ENCODE data around the gene SLC23A3. TPM values are rescaled to one million over a fixed set of nuclear protein-coding genes. Genes with fewer than 3 reads are reported as not detected.

Gene SLC23A3
- total RNA-seq, 2 experiments from 2014 or later: 1.1 to 1.6 TPM

GRCh38 chr2:219175928-219176817 lies 6.3 kb upstream of the SLC23A3 start:
- intact Hi-C loops (cut with micrococcal nuclease): loop anchor here (2.0 kb wide), 1 partner anchor 15 kb away; the partner anchor contains the start of gene NHEJ1
- no peak for TF ChIP-seq CTCF (IDR thresholded peaks at IDR 0.05)
- POLR2A ChIA-PET: interaction anchor here (0.6 to 3.2 kb wide), 15 partner anchors 8 to 211 kb away, joined by 3 to 27 read pairs (median 5); partner anchors contain the start of genes ABCB6, ANKZF1, ATG9A and DNPEP
- peaks cover 49% of the 10 kb centered on the region for H3K4me1 Mint-ChIP-seq (ENCODE audit: low read depth)
- peak overlapping the region; percentile 97 for H3K4me3 Mint-ChIP-seq
- peaks cover 29% of the 10 kb centered on the region for H3K36me3 Mint-ChIP-seq (ENCODE audit: low read depth)
- DNase-seq: peak; percentile 48
- CTCF ChIA-PET: interaction anchor here (0.9 to 9.4 kb wide), 21 partner anchors 10 to 299 kb away, joined by 3 to 98 read pairs (median 4); partner anchors contain the start of genes ANKZF1, ATG9A, DNAJB2 and NHEJ1
- peak; percentile 17 for ATAC-seq
- no peaks in the 10 kb centered on the region for H3K27me3 Mint-ChIP-seq
- peak overlapping the region; percentile 78 for H3K27ac Mint-ChIP-seq
- no peaks in the 10 kb centered on the region for H3K9me3 Mint-ChIP-seq

- Mint-ChIP-seq H3K27ac (peak overlapping the region; percentile 78), H3K9me3 (no peaks in the 10 kb centered on the region), H3K36me3 (ENCODE audit: low read depth) (peaks cover 22% of the 10 kb centered on the region), H3K4me3 (peak overlapping the region; percentile 97), H3K27me3 (no peaks in the 10 kb centered on the region), H3K4me1 (ENCODE audit: low read depth) (peaks cover 44% of the 10 kb centered on the region)
- no peak for TF ChIP-seq CTCF (IDR thresholded peaks at IDR 0.05)
- ATAC-seq (no peak), DNase-seq (no peak)
- CTCF ChIA-PET: interaction anchor here (0.9 to 9.4 kb wide), 13 partner anchors 17 to 299 kb away, joined by 3 to 98 read pairs (median 4); partner anchors contain the start of gene NHEJ1
- intact Hi-C loops (cut with micrococcal nuclease): no loop called here
- POLR2A ChIA-PET: interaction anchor here (1.2 to 3.2 kb wide), 8 partner anchors 11 to 69 kb away, joined by 3 to 27 read pairs (median 6); partner anchors contain the start of genes ANKZF1, ATG9A, GLB1L and STK16
These were observed 5.7 kb upstream of the SLC23A3 start for GRCh38 chr2:219175486-219175885.

- DNase-seq: no peak
- POLR2A ChIA-PET: interaction anchor here (0.6 to 3.2 kb wide), 10 partner anchors 9 to 587 kb away, joined by 3 to 27 read pairs (median 4); partner anchors contain the start of genes ANKZF1, ATG9A and ZFAND2B
- H3K27me3 Mint-ChIP-seq: no peaks in the 10 kb centered on the region
- intact Hi-C loops (cut with micrococcal nuclease): loop anchor here (5.0 kb wide), 1 partner anchor 32 kb away; the partner anchor contains the start of gene ZFAND2B
- no peaks in the 10 kb centered on the region for H3K9me3 Mint-ChIP-seq
- no peak for TF ChIP-seq CTCF (IDR thresholded peaks at IDR 0.05)
- no peak overlapping the region for H3K27ac Mint-ChIP-seq
- H3K4me1 Mint-ChIP-seq (ENCODE audit: low read depth): peaks cover 44% of the 10 kb centered on the region
- peaks cover 22% of the 10 kb centered on the region for H3K36me3 Mint-ChIP-seq (ENCODE audit: low read depth)
- no peak for ATAC-seq
- CTCF ChIA-PET: interaction anchor here (1.1 to 9.4 kb wide), 10 partner anchors 11 to 195 kb away, joined by 3 to 98 read pairs (median 4); partner anchors contain the start of genes ANKZF1, ATG9A and NHEJ1
- H3K4me3 Mint-ChIP-seq: peak overlapping the region; percentile 33
These were observed 5.0 kb upstream of the SLC23A3 start for GRCh38 chr2:219174801-219175200.

GRCh38 chr2:219174146-219174545 lies 4.3 kb upstream of the SLC23A3 start:
- Mint-ChIP-seq H3K4me3 (peak overlapping the region; percentile 33), H3K27ac (no peak overlapping the region)
- intact Hi-C loops (cut with micrococcal nuclease): loop anchor here (5.0 kb wide), 1 partner anchor 33 kb away; the partner anchor contains the start of gene ZFAND2B

More at GRCh38 chr2:219174146-219174545, 4.3 kb upstream of the SLC23A3 start:
- ChIA-PET POLR2A (interaction anchor here (0.6 to 2.8 kb wide), 7 partner anchors 8 to 586 kb away, joined by 3 to 7 read pairs (median 3); partner anchors contain the start of genes ANKZF1 and ATG9A), CTCF (interaction anchor here (1.0 to 9.4 kb wide), 9 partner anchors 11 to 144 kb away, joined by 3 to 98 read pairs (median 5); partner anchors contain the start of genes ANKZF1, ATG9A, GLB1L and NHEJ1)
- Mint-ChIP-seq H3K4me1 (ENCODE audit: low read depth) (peaks cover 39% of the 10 kb centered on the region), H3K36me3 (ENCODE audit: low read depth) (peaks cover 17% of the 10 kb centered on the region), H3K9me3 (no peaks in the 10 kb centered on the region), H3K27me3 (no peaks in the 10 kb centered on the region)
- ATAC-seq (no peak), DNase-seq (no peak)
- no peak for TF ChIP-seq CTCF (IDR thresholded peaks at IDR 0.05)
